ENCODE results near the gene NCF4.

Gene NCF4

GRCh38 chr22:36918586-36919284 lies 57.9 kb downstream of the NCF4 start:
- TF ChIP-seq, protein P1, sequence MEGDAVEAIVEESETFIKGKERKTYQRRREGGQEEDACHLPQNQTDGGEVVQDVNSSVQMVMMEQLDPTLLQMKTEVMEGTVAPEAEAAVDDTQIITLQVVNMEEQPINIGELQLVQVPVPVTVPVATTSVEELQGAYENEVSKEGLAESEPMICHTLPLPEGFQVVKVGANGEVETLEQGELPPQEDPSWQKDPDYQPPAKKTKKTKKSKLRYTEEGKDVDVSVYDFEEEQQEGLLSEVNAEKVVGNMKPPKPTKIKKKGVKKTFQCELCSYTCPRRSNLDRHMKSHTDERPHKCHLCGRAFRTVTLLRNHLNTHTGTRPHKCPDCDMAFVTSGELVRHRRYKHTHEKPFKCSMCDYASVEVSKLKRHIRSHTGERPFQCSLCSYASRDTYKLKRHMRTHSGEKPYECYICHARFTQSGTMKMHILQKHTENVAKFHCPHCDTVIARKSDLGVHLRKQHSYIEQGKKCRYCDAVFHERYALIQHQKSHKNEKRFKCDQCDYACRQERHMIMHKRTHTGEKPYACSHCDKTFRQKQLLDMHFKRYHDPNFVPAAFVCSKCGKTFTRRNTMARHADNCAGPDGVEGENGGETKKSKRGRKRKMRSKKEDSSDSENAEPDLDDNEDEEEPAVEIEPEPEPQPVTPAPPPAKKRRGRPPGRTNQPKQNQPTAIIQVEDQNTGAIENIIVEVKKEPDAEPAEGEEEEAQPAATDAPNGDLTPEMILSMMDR (IDR thresholded peaks at IDR 0.05; ENCODE audit: control insufficient read depth, extremely low read depth, insufficient read depth) = no peak
- H3K4me3 ChIP-seq (ENCODE audit: low read depth, low read length) = no peak overlapping the region
- DNase-seq (ENCODE audit: low read depth) = no peak

DNA sequence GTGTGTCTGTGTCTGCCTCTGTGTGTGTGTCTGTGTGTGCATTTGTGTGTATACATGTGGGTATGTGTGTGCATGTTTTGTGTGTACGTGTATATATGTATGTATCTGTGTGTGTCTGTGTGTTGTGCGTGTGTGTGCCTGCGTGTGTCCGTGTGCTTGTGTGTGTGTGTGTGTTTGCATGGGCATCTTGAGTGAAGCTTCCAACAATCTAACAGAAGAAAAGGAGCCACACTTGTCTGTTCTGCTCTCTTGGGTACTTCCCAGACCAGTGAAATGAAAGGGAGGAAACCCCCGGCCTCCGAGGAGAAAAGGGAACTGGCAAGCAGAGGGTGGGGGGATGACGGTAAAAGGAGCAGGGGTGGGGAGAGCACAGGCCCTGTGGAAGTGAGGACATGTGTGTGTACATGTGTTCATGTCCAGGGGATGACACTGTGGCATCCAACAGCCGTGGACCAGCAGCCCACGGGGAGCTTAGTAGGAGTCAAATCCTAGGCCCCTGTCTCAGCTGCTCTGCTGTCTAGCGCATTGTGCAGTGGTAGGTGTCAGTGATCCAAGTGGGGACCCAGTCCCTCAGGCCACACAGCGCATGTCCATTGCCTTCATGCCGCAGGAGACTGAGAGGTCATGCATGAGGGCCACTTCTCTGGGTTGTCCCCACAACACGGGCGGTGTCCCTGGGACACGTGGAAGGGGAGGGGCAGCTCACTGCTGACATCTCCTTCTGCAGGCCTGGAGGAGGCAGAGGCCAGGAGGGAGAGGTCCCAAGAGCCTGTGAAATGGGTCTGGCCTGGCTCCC lies 60.7 kb downstream of the NCF4 start:
- TF ChIP-seq, protein P1 (IDR thresholded peaks at IDR 0.05; ENCODE audit: control insufficient read depth, extremely low read depth, insufficient read depth) = no peak
- no peak for DNase-seq (ENCODE audit: low read depth)

DNA sequence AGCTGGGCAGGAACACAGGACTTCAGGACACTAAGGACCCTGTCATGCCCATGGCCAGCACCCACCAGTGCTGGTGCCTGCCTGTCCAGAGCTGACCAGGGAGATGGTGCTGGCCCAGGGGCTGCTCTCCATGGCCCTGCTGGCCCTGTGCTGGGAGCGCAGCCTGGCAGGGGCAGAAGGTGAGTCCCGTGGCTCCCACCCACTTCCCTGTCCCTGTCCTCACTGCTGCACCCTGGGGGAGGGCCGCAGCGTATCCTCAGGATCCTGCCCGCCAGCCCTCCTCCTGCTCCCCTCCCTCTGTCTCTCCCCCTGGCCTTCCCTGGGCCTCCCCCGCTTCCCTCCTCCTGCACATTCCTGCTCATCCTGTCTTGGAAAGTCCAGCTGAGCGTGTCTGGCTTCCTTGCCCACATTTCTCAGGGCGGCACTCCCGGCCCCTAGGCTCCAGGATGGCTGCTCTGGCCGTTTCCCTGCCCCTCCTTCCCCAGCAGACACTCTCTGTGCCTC lies 61.4 kb downstream of the NCF4 start:
- TF ChIP-seq, protein P1 (IDR thresholded peaks at IDR 0.05; ENCODE audit: control insufficient read depth, extremely low read depth, insufficient read depth) = no peak
- H3K4me3 ChIP-seq (ENCODE audit: low read depth, low read length) = no peak overlapping the region
- DNase-seq (ENCODE audit: low read depth) = no peak

More for the DNA sequence above, 60.7 kb downstream of the NCF4 start:
- H3K4me3 ChIP-seq (ENCODE audit: low read depth, low read length) = no peak overlapping the region

- DNase-seq (ENCODE audit: low read depth) = no peak
- H3K4me3 ChIP-seq (ENCODE audit: low read depth, low read length) = no peak overlapping the region
- TF ChIP-seq, protein P1 (IDR thresholded peaks at IDR 0.05; ENCODE audit: control insufficient read depth, extremely low read depth, insufficient read depth) = no peak
These were observed 61.9 kb downstream of the NCF4 start for GRCh38 chr22:36922711-36923110.

DNA sequence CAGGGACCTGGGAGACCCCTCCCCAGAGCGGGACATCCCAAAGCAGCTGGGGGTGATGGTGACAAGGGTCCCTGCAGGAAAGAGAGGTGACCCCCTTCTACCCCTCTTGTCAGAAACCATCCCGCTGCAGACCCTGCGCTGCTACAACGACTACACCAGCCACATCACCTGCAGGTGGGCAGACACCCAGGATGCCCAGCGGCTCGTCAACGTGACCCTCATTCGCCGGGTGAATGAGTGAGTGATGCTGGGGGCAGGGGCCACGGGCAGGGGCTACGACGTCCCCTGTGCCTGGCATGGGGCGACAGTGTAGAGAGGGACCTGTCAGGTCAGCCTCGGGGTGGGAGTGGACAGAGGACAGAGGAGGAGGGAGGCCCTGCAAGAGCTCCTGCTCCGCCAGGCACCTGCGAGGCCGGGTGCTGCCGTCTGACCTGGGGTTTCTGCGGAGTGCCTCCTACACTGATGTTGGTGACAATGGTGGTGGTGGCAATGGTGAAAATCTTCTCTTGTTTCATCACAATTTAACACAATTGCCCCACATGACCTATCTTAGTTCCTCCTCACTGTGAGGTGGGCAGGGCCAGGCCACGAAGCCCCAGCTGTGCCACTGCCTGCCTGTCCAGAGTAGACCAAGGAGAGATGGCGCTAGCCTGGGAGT lies 62.5 kb downstream of the NCF4 start:
- H3K4me3 ChIP-seq (ENCODE audit: low read depth, low read length) = no peak overlapping the region
- TF ChIP-seq, protein P1 (IDR thresholded peaks at IDR 0.05; ENCODE audit: control insufficient read depth, extremely low read depth, insufficient read depth) = no peak
- no peak for DNase-seq (ENCODE audit: low read depth)

DNA sequence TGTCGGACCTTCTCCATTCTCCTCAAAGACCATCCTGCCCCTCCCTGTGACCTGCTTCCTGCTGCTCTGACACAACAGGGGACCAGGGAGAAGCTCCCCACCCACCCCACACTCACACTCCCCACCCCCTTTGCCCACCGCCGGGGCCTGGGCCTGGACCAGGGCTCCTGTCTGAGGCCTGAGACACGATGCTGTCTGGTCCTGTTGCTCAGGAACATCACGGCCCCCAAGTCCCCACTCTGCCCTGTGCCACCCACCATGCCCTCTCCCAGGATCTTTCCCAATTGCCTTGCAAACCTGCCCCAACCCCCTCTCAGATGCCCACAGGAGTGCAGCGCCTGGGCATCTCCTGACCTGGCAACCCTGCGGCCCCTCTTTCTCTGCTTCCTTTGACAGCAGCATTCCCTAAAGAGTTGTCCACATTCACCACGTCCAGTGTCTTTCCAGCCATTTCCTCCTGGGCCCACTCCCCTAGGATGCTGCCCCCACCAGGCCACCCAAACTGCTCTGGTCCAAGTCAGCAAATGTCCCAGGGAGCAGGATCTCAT lies 63.4 kb downstream of the NCF4 start:
- no peak overlapping the region for H3K4me3 ChIP-seq (ENCODE audit: low read depth, low read length)
- DNase-seq (ENCODE audit: low read depth) = no peak
- TF ChIP-seq, protein P1 (IDR thresholded peaks at IDR 0.05; ENCODE audit: control insufficient read depth, extremely low read depth, insufficient read depth) = no peak

Data from LNCaP clone FGC (cell line).